CD4-positive, alpha-beta T cell treated with Interleukin-10 for 1 hour (primary cell): ENCODE data around the gene BCR.

ENCODE experiments used
- DNase-seq: peaks from one replicate; pipeline ENCODE4 v3.0.0-alpha.2; 2020

BCR gene

DNA sequence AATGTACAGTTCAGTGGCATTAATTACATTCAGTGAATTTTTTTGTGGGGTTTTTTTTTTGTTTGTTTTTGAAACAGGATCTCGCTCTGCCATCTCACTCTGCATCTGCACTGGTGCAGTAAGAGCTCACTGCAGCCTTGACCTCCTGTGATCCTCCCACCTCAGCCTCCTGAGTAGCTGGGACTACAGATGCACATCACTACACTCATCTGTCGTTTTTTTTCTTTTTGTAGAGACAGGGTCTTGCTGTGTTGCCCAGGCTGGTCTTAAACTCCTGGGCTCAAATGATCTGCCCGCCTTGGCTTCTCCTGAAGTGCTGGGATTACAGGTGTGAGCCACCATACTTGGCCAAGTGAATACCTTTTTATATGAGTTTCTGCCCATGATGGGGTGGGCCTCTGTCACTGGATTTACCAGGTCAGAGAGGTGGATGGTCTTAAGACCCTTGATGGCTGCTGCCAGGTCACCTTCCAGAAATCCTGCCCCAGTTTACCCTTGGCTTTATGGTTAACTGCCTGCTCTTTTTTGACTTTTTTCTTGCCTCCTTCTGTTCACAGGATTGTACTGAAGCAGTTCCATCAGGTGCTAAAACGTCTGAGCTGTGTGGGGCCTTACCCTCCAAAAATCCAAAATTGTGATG lies 22.6 kb downstream of the BCR start:
- no peak for DNase-seq

DNA sequence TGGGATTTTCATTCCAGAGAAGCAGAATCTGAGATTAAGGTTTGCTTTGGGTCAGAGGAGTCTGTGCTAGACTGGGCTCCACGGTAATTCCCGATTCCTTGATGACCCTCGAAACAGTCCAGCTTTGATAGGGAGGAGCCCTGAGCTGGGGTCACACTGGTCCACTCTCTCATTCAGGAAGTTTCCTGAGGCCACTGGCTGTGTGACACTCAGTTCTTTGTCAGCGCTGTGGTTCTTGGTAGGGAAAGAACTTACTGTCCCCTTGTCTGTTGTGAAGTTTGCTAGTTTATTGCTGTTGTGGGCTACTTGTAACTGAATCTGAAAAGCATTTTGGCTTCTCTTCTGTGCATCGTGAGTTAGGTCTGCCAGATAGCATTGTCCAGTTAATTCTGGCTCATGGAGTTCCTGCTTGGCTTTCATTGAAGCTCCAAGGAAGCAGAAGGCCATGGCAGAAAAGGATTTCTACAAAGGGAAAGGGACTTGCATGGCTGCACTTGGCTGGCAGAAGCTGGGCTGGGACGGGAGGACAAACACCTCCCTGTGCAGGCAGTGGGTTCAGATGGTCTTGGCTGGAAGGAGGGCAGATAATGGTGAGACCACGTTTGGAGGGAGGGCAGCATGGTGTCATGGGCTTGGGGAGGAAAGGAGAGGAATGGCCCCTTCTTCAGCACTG lies 23.3 kb downstream of the BCR start:
- DNase-seq, result no peak

DNA sequence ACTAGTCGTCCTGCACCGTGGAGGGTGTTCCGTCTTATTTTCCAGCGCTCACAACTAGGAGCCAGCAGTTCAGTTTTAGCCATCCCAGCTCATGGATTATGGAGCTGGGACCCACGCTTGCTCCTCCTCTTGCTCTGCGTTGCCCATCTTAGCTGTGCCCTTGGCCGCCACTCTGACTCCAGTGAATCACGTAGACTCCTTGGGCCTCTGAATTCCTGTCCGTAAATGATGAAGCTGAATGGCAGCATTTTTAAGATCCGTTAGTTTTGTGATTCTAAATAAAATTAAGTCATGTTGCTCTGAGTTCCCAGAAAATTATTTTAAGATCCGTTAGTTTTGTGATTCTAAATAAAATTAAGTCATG lies 23.8 kb downstream of the BCR start:
- DNase-seq, result no peak

DNA sequence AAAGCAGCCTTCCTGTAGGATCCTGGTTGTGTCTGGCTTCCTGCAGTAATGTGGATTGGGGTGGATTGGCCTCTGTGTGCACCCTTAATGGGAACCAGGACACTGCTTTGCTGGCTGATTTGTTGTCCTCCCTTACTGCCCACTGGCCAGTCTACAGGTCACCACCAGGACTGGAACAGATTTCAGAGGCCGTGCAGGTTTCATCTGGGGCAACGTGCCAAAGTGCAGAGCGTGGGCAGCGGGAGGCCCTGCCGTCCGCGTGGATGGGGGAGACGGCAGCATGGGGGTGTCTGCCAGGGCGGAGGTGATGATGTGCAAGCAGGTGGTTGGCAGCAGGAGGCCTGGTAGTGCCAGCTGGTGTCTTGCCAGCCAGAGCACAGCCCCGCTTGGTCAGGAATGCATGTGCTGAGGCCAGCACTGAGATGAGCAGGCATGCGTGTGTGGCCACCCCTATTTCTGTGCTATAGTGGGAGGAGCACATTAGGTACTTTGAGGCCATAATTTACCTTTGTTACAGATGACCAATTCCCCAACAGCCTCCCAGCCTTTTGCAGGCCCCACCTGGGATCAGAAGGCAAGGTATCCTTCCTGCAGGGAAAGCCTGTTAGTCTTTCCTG lies 24.3 kb downstream of the BCR start:
- DNase-seq, result no peak

DNA sequence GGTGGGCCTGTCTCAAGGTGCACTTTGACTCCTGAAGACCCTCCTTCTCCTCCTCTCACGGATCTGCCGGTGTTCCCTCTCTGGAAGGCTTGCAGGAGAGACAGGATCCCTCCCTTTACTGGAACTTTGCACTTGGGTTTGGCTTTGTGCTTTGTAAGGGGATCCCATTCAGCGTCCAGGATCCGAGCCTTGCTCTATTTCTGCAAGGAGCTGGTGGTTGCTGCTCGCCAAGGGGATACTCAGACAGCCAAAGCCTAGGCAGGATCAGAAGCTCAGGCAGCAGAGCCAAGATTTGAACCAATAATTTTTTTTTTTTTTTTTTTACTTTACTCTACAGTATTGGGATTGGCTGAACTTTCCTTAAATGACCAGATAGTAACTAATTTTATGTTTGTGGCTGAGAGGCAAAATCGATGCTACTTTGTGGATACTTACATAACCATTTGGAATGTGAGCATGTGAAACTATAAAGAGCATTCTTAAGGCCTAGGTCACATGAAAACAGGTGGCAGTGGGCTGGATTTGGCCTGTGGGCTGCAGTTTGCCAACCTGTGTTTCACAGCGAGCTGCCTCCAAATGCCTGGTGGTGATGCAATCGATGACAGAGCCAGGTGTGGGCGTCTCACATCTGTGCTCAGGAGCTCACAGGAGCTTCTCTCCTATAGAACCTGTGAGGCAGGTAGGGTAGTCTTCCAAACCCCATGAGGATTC lies 25.2 kb downstream of the BCR start:
- no peak for DNase-seq

DNA sequence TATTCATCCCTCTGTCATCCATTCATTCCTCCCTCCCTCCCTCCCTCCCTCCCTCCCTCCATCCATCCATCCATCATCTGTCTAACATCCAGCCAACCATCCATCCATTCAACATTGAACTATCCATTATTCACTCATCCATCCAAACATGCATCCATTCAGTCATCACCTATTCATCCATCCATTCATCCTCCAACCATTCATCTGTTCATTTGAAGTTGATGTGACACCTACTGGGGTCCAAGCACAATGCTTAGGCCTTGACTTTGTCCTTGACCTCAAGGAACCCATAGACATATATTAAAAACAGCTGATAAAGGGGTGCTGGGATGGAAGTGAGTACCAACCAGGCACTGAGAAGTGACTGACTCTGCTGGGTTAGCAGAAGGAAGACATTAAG lies 26.6 kb downstream of the BCR start:
- no peak for DNase-seq

DNA sequence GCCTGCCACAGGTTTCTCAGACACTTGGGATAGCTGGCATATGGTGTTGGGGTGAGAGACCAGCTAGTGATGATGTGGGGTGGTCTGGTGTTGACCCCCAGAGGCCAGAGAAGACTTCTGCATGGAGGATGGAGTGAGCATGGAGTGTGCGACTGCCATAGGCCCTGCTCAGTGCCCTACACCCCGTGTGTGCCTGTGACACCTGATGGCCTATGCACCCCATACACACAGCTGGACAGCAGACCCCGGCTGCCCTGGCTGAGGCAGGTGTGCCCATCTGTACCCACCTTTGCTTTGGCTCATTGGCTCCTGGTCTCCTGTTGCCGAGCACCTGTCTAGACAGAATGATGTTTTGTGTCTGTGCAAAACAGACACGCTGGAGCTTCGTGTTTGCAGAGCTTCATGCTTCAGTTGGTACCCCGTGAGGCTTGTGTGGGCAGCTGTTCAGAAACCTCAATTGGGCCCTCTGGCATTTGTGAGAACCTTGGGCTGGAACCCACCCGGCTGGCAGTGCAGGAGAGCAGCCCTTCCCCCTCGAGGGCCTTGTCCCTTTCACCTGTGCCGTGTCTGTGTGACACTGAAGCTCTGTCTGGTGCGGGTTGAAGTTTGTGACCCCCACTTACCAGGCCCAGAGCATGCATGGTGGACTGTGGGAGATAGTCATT lies 27.6 kb downstream of the BCR start:
- DNase-seq, result no peak

DNA sequence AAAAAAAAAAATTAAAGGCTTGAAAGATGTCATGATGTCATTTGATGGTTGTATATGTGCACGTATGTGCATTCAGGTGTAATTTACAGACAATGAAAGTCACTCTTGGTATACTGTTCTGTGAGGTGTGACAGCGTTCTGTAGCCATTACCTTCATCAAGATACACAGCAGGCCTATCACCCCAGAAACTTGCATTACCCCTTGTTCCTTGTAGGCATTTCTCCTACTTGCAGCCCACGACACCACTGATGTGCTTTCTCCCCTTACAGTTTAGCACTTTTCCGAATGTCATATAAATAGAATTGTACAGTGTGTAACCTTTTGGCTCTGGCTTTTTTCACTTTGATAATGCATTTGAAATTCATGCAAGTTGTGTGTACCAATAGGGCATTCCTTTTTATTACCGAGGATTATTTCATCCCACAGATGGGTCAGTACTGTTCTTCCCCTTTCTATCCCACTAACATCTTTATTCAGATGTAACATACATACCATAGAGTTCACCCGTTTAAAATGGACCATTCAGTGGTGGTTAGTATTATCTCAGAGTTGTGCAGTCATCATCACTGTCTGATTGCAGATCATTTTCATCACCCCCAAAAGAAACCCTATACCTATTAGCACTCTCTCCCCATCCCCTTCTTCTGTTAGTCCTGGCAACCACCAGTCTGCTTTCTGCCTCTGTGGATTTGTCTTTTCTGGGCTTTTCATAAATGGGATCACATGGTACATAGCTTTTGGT lies 30.3 kb downstream of the BCR start:
- DNase-seq, result no peak

DNA sequence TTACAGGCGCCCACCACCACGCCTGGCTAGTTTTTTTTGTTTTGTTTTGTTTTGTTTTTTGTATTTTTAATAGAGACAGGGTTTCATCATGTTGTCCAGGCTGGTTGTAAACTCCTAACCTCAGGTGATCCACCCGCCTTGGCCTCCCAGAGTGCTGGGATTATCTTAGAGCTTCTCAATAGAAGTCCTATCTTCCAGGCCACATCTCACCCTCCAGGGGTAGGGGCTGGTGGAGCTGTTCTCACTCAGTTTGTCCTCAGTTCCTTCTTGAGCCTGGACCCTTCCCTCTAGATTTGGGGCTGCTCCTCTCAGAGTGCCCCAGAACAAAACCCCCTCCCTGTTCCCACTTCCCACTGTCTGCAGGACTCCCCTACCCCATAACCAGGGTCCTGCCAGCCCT lies 31.3 kb downstream of the BCR start:
- no peak for DNase-seq

DNA sequence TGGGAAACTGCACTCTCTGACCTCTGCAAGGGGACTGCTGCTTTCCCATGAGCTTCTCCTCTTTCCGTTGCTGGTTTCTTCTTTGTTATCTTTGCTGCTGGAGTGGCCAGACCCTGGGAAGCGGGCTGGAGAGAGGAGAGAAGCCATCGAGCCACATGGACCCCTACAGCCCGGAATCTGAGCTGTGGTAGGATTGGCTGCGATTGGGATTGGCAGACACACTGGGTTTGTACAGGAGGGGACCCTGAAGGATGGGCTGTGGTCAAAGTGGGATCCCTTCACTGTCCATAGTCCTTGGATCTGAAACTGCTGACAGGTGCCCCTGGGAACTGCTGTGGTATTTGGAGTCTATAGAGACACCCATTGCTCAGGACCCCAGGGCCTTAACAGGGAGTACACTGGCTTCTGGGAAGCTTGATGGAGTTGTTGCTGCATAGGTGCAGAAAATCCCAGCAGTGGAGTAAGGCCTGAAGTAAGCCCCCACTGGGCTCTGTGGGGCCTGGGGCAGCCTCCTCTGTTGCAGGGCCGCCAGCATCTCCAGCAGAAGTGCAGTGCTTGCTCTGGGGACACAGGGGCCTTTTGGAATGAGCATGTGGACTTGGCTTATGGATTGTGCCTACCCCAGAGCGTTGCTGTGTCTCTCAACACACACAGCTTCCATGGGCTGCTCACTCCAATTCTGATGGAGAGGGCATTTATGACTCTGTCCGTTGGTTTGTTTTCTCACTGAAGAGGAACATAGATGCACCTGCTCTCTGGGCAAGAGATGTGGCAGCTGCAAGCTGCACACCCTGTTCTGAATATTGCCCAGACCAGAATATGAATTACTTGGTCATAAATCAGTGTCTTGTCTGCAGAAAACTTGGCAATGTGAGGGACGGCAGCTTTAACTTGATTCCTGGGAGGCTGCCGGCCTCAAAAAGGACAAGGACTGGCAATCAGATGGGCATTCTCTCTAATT lies 32.0 kb downstream of the BCR start:
- no peak for DNase-seq

DNA sequence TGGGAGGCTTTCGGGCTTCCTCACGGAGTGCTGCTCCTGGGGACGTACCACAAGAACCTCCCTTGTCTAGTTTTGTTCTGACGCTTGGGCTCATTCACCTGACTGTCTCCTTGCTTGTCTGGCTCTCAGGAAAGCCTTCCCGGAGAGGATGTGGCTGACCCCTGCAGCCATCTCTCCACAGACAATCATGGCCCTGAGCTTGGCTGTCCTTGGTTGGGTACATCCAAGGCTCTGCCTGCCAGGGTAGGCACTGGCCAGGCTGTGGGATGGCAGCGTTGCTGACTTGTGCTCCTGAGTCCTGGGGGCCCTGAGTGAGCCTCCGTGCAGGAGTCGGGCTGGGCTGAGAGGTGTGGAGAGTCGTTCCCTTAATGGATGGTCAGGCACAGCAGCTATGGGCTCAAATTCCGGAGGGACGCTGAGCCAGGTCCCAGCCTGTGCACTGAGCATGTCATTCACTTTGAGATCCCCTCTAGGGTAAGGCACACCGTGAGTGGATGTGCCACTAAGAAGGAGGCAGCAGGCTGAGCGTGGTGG lies 32.8 kb downstream of the BCR start:
- no peak for DNase-seq

DNA sequence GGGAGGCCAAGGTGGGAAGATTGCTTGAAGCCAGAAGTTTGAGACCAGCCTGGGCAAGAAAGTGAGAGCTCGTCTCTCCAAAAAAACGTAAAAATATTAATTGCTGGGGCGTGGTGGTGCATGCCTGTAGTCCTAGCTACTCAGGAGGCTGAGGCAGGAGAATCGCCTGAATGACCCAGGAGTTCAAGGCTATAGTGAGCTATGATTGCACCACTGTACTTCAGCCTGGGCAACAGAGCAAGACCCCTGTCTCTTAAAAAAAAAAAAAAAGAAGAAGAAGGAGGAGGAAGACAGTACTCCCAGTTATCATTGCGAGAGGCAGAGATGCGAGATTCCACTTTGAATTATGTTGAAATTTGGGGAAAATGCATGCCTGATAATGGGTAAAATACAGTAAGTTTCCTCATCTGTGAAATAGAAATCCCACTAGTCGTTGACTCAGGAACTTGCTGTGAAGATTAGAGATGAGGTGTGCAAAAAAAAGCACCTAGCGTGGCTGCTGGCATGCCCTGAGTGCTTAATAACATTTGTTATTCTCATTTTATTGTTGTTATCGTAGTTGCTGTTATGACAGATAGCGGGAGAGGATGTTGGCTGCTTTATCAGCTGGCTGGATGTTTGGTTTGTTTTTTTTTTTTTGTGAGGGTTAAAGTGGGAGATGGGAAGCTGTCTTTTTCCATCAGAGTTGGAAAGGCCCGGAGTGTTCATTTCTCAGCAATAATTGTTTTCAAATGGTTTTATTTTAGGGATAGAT lies 33.4 kb downstream of the BCR start:
- DNase-seq, result no peak

DNA sequence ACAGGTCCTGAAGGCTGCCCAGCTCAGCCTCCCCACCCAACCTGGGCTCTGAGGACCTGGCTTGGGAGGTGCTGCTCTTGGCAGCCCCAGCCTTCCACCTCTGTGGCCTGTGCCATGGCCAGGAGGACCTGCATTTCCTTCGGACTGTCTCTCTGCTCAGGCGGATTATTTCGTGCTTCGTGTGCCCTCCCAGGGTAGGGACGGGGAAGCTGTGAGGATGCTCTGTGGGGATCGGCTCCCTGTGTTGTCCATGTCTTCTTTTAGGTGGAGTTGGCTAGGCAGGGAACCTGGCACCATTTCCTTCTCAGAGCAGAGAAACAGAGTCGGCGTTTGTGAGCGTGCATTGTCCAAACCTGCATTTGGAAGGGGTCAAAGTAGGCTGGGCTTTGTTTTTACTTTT lies 34.1 kb downstream of the BCR start:
- DNase-seq, result no peak

DNA sequence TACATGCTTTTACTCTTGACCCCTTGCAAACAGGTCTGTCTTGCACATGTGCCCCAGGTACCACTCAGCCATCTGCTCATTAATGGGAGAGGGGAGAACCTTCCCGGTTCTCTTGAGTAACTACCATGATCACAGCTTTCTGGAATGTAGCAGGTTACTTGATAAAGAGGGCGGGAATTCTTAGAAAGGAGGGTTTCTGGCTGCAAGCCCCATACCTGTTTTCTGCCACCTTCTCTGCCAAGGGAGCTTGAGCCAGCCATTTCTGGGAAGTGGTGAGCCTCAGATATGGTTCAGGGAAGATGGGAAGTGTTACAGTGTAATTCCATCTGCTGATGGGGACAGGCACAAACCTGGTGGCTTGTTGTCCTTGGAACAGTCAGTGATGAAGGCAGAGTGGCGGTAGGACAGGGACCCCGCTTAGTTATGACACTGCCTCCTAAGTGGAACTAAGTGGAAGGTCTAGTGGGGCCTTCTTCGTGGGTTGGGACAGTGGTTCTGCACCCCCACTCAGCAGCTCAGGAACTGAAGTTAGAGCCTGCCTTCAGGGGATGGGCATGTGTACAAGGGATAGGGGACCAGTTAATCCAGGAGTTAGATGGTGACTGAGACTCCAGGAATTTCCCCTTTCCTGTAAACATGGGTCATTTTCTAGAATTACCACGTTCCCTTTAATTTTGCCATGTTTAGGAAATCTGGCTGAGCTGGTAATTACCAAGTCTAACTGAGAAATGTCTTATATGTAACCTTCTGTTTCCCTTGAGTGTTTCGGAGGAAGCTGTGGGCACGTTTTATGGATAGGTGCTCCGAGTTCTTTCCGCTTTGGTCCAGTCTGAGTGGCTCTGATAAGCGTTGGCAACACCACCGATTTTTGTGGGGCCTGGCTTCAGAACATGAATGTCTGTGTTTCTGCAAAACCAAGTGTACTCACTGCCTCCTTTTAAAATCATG lies 35.3 kb downstream of the BCR start:
- DNase-seq, result no peak

DNA sequence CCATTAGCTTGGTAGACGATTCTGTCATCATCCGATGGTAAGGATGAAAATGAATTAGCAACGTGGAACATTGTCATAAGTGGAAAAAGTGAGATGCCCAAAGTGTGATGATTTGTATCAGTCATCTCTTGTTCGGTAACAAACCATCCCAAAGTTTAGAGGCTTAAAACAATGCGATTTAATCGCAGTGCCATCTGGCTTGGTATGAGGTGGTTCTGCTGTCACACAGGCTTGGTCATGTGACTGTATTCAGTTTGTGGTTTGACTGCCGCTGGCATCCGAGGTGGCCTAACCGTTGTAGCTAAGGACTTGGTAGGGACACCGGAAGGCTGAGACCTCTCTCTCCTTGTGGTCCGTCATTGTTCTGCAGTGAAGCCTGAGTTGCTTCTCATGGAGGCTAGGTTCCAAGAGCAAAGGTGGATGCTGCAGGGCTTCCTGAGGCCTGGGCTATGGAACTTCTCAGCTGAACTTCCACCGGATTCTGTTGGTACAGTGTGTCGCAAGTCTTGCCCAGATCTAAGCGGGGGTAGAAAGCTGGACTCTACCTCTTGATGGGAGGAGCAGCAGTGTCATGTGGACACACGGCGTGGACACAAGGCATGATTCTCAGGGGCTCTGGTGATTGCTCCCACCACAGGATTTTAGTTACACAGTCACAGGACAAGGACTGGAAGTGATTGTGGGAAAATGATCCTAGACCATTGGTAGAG lies 36.3 kb downstream of the BCR start:
- DNase-seq, result peak; percentile 53

DNA sequence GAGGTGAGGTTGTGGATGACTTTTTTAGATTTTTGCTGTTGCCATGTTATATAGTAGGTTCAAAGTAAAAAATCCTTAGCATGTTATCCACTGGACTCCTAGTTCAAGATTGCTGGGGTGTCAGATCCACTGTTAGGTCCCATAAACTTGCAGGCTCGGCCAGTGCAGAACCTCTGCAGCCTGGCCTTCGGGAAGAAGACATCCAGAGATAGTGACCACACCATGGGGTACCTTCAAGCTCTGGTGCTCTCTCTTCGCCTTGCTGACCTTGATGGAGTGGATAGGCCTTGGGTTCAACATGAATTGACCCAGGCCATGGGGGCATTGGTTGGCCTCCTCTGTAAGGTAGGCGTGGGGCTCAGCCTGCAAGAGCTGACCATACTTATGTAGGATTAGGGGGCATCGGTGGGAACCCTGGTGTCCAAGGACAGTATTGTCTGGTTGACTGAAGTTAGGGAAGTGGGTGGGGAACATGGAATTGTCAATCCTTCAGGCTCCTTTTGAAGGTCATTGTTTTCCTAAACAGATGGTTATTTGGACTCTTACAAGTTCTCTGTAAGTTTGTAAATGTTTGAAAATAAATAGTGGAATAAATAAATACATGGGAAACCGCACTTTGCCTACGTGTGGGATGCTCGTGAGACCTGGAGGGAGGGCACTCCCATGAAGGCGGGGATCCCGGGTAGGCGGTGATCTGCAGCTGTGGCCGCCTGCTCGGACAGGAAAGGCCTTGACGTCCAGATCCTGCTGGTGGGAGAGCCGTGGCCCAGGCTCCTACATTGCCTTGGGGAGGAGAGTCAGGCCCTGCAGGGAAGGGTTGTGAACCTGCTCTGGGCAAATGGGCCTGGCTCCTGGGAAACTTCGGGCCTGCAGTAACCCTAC lies 37.1 kb downstream of the BCR start:
- no peak for DNase-seq

DNA sequence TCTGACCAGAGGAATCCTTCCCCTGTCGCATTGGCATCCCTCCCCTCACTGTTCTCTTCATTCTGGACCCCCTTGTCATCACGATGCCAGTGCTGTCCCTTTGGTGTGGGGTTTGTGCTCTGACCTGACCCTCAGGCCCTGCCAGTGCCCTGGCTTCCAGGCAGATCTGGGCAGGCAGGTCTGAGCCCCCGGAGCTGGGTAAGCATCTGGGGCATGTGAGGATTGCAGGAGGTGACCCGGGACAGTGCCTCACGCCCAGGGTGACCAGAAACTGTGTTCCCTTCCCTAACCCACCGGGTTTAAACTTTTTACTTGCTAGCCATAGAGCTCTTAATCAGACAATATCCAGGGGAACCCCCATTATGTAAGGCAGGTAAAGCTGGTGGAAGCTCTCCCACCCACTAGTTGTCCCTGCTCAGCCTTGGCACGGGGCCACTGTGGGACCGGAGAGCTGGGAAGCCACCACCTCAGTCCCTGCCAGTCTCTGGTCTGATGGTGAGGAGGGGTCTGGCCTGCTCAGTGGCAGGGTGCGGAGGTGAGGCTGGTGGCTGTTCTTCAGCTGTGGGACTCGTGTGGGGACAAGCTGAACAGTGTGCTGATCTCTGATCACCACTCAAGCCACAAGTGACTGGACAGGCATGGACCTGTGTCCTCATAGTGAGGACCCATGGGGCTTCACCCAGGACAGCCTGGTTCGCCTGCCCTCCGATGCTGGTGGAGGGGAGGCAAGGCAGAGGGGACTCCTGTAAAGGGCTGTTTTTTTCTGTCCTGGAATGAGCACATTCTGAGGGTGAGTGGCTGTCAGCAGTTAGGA lies 38.0 kb downstream of the BCR start:
- DNase-seq, result no peak
